K562 (cell line): ENCODE data around the gene KCNK18. TPM values are rescaled to one million over a fixed set of nuclear protein-coding genes. Genes with fewer than 3 reads are reported as not detected.
A peak's percentile ranks its signal among the peaks of the same experiment; 100 is the strongest.

Source experiments
- ATAC-seq: fragments of 200-7000 bp; cut with Tn5 transposase; 3 replicates; pipeline ENCODE4 v1.9.1; 2020; ENCODE audit warnings: moderate library complexity
- BruUV-seq: library from RNA; stranded (reverse); fragments of 400-500 nt; replicated peaks from 2 replicates; lab custom pipeline; 2021; lab: Mats Ljungman, UMichigan
- CTCF ChIA-PET: fragments of 300-600 bp; formaldehyde crosslinking; extraction: SDS; loops from one replicate; lab custom pipeline; 2021; ENCODE audit warnings: low intra/inter-chr PET ratio; lab: Yijun Ruan, JAX
- POLR2A ChIA-PET: fragments of 300-600, 350-650 bp; sonication (Branson Sonifier 250); formaldehyde crosslinking; extraction: SDS; loops from one replicate; lab custom pipeline; 2021; ENCODE audit warnings: antibody characterized with exemption, inconsistent platforms; lab: Yijun Ruan, JAX
- DNase-seq, 4 experiments: peaks; one replicate each; pipeline versions ENCODE4 v3.0.0 to v3.0.0-alpha.2; 2011 to 2018; ENCODE audit warnings: low spot score in 3 of 4, mixed read lengths in 3 of 4; ENCODE audit errors: extremely low read depth in 1 of 4
- FAIRE-seq: peaks from 2 replicates; lab custom pipeline; 2011; peaks lifted over from hg19 to GRCh38; lab: Jason Lieb, UNC
- H2AFZ ChIP-seq: 2 replicates; pipeline ENCODE4 v1.6.0; 2011; ENCODE audit warnings: low read depth, low read length, control low read depth, inconsistent platforms
- H3K27ac ChIP-seq: fragments of 200-600 bp; 3 replicates; pipeline ENCODE4 v1.8.0; 2011; ENCODE audit warnings: low read depth, mild to moderate bottlenecking, control low read depth, inconsistent platforms, low read length, moderate library complexity, mixed read lengths; ENCODE audit errors: extremely low read depth
- H3K27me3 ChIP-seq, 2 experiments: fragments of 300-600 bp in 1 of 2; 2 replicates in 1 of 2; 3 replicates in 1 of 2; pipeline versions ENCODE4 v1.6.0 to v1.8.0; 2011; ENCODE audit warnings: inconsistent platforms in 2 of 2, low read length in 2 of 2, mild to moderate bottlenecking in 1 of 2, mixed read lengths in 1 of 2, moderate library complexity in 1 of 2; ENCODE audit not compliant: control insufficient read depth in 2 of 2, insufficient read depth in 2 of 2
- H3K36me3 ChIP-seq: fragments of 300-600 bp; 3 replicates; pipeline ENCODE4 v1.8.0; 2011; ENCODE audit warnings: mild to moderate bottlenecking, low read length, inconsistent platforms; ENCODE audit not compliant: control insufficient read depth, insufficient read depth
- H3K4me1 ChIP-seq, 2 experiments: fragments of 200-600 bp in 1 of 2; replicated peaks in 1 of 2; 2 replicates in 1 of 2; 3 replicates in 1 of 2; pipeline versions ENCODE4 v1.5.1 to v1.8.0; 2011; ENCODE audit warnings: inconsistent platforms in 2 of 2, low read length in 2 of 2, mild to moderate bottlenecking in 1 of 2, mixed read lengths in 1 of 2, moderate library complexity in 1 of 2; ENCODE audit not compliant: control insufficient read depth in 2 of 2, insufficient read depth in 2 of 2
- H3K4me2 ChIP-seq: 2 replicates; pipeline ENCODE4 v1.6.1; 2011; ENCODE audit warnings: low read length, control low read depth, inconsistent platforms, mixed read lengths; ENCODE audit not compliant: insufficient read depth
- H3K4me3 ChIP-seq: fragments of 200-600 bp; sonication (generic), shearing (Covaris generic); 2 replicates; pipeline ENCODE4 v1.5.1; 2016; ENCODE audit warnings: control low read depth, inconsistent platforms
- H3K79me2 ChIP-seq: fragments of 200-600 bp; 3 replicates; pipeline ENCODE4 v1.8.0; 2011; ENCODE audit warnings: low read length, inconsistent platforms; ENCODE audit not compliant: control insufficient read depth, insufficient read depth
- H3K9ac ChIP-seq, 2 experiments: 2 replicates each; pipeline versions ENCODE4 v1.6.0 to v1.6.1; 2011; ENCODE audit warnings: low read depth in 2 of 2, low read length in 2 of 2, control low read depth in 1 of 2, inconsistent platforms in 1 of 2, mild to moderate bottlenecking in 1 of 2, mixed read lengths in 1 of 2; ENCODE audit not compliant: insufficient read depth in 1 of 2
- H3K9me1 ChIP-seq: one replicate; pipeline ENCODE4 v1.6.0; 2011; ENCODE audit warnings: inconsistent platforms, mild to moderate bottlenecking, low read length, moderate library complexity; ENCODE audit not compliant: control insufficient read depth, insufficient read depth
- H3K9me3 ChIP-seq: replicated peaks from 2 replicates; pipeline ENCODE4 v1.5.1; 2011; ENCODE audit warnings: low read depth, low read length, inconsistent platforms; ENCODE audit not compliant: control insufficient read depth, insufficient read depth
- H4K20me1 ChIP-seq: replicated peaks from 2 replicates; pipeline ENCODE4 v1.6.1; 2011; ENCODE audit warnings: low read length, inconsistent platforms, mixed read lengths; ENCODE audit not compliant: control insufficient read depth, insufficient read depth
- ARHGAP35 ChIP-seq: fragments of 450-650 bp; IDR thresholded peaks from 2 replicates; pipeline ENCODE4 v1.6.1; 2018; ENCODE audit not compliant: partially characterized antibody
- CREB3 ChIP-seq: fragments of 450-650 bp; conservative IDR thresholded peaks from 2 replicates; pipeline ENCODE4 v1.6.1; 2016; ENCODE audit warnings: missing genetic modification characterization, low read depth, mild to moderate bottlenecking, missing compliant biosample characterization, moderate library complexity
- CTCF ChIP-seq, 3 experiments: IDR thresholded peaks in 2 of 3; conservative IDR thresholded peaks in 1 of 3; 2 replicates each; pipeline ENCODE4 v1.5.1; 2011 to 2012; ENCODE audit warnings: low read length in 3 of 3, mild to moderate bottlenecking in 3 of 3, control low read depth in 2 of 3, improper control_type of control experiment in 1 of 3, inconsistent platforms in 1 of 3, low read depth in 1 of 3, mixed read lengths in 1 of 3, moderate library complexity in 1 of 3; ENCODE audit not compliant: insufficient read depth in 2 of 3
- E2F6 ChIP-seq, 2 experiments: IDR thresholded peaks; 2 replicates each; pipeline ENCODE4 v1.6.1; 2011; ENCODE audit warnings: borderline replicate concordance in 1 of 2, control low read depth in 1 of 2, low read depth in 1 of 2, low read length in 1 of 2, mild to moderate bottlenecking in 1 of 2, mixed read lengths in 1 of 2, moderate library complexity in 1 of 2; ENCODE audit not compliant: insufficient read depth in 1 of 2, insufficient read length in 1 of 2, poor library complexity in 1 of 2, severe bottlenecking in 1 of 2; ENCODE audit errors: extremely low read depth in 1 of 2
- ZBTB17 ChIP-seq: fragments of 450-650 bp; formaldehyde crosslinking; IDR thresholded peaks from 2 replicates; pipeline ENCODE4 v1.4.0; 2020; ENCODE audit warnings: mild to moderate bottlenecking
- WGBS: fragments of 100-300 bp; shearing (Covaris generic); methylation state at CpG from one replicate; pipeline ENCODE4 v1.1.6; 2016; ENCODE audit warnings: low coverage, mixed read lengths; ENCODE audit not compliant: insufficient coverage; ENCODE audit errors: missing lambda C conversion rate; 5-methylcytosine and 5-hydroxymethylcytosine counted together
- in situ Hi-C: fragments of 300-500 bp; cut with MboI; formaldehyde crosslinking; loops from 4 replicates; pipeline ENCODE4 v1.15.0; 2018; ENCODE audit warnings: inconsistent platforms, mixed read lengths
- intact Hi-C: fragments of 100-400 bp; cut with micrococcal nuclease; formaldehyde crosslinking; loops from 2 replicates; pipeline ENCODE4 v1.14.2; 2022
- polyA plus RNA-seq, 8 experiments: library from polyadenylated mRNA; depleted of rRNA in 4 of 8; stranded (reverse) in 5 of 8; unstranded in 3 of 8; fragments of >200 nt; fragmentation: Nextera tagmentation in 2 of 8; fragmentation: Illumina TruSeq in 1 of 8; extraction: Ambion mirVana in 2 of 8; extraction: Trizol in 1 of 8; gene quantifications; 2 replicates each; pipeline versions ENCODE4 v1.2.1 to v1.2.3, GENCODE V29; 2011 to 2014; ENCODE audit warnings: inconsistent platforms in 1 of 8, missing spikeins in 1 of 8
- total RNA-seq, 7 experiments: library from RNA; depleted of rRNA in 6 of 7; stranded (reverse); fragments of >200 nt in 6 of 7; fragmentation: Illumina TruSeq in 2 of 7; extraction: Trizol in 2 of 7; gene quantifications; 2 replicates each; pipeline versions ENCODE4 v1.2.1 to v1.2.3, GENCODE V29; 2011 to 2021; ENCODE audit warnings: low replicate concordance in 1 of 7

The KCNK18 gene
- total and polyA plus RNA-seq, 9 of the 15 experiments (the other 6 are each of a cell fraction or from before 2014, with no cell fraction given), result not detected

GRCh38 chr10:117163061-117163953, 34.0 kb upstream of the KCNK18 start:
- Histone ChIP-seq H3K4me1 (peaks cover 0 to 29% of the 10 kb centered on the region in 2 experiments; a peak in 2 of 5 replicates), H3K79me2 (no peaks in the 10 kb centered on the region), H3K27me3 (peaks cover 23 to 57% of the 10 kb centered on the region in 2 experiments; a peak in 4 of 5 replicates), H2AFZ (no peak overlapping the region), H3K9ac (no peak overlapping the region), H3K9me1 (no peaks in the 10 kb centered on the region), H3K9me3 (no peaks in the 10 kb centered on the region), H3K36me3 (no peaks in the 10 kb centered on the region), H3K27ac (no peak overlapping the region), H3K4me3 (no peak overlapping the region), H4K20me1 (peaks cover 4% of the 10 kb centered on the region; the same call in 1 of the 2 replicates), H3K4me2 (no peak overlapping the region)
- TF ChIP-seq ARHGAP35 (no peak), CTCF (IDR thresholded peaks at IDR 0.05 in 2 of 3, conservative IDR thresholded peaks at IDR 0.05 in 1 of 3; ENCODE audit: insufficient read depth in 2 of 3, low read depth in 1 of 3, low read length in 3 of 3) (peak in 1 of 3 experiments; percentile 24; a peak in 1 of 6 replicates), E2F6 (IDR thresholded peaks at IDR 0.05; ENCODE audit: borderline replicate concordance in 1 of 2, extremely low read depth in 1 of 2, insufficient read depth in 1 of 2, insufficient read length in 1 of 2, low read depth in 1 of 2, low read length in 1 of 2, poor library complexity in 1 of 2, severe bottlenecking in 1 of 2) (peak in 1 of 2 experiments; percentile 28), CREB3 (tag) (no peak), ZBTB17 (CRISPR knock-in tag) (no peak)
- POLR2A ChIA-PET, result interaction anchor here (0.6 kb wide), 1 partner anchor 159 kb away, joined by 3 read pairs; the partner anchor contains the start of gene SHTN1
- in situ Hi-C loops, result loop anchor here (25.0 kb wide), 1 partner anchor 701 kb away; no protein-coding TSS in a partner anchor
- ATAC-seq, result peak; percentile 76
- CTCF ChIA-PET, result no interaction called here
- intact Hi-C loops, result no loop called here
- BruUV-seq, result no TSS peak
- 16% methylated on average over 22 of the region's 82 CpGs for WGBS
- no peak for FAIRE-seq
- DNase-seq, result peak in 2 of 4 experiments; percentile 12 to 27
